ENCODE data around the gene GDI1. TPM values are rescaled to one million over a fixed set of nuclear protein-coding genes. Genes with fewer than 3 reads are reported as not detected.

The GDI1 gene
- total RNA-seq, 5 donors from 2014 or later (not counting 1 experiment from before 2014, with no cell fraction given), result 117 to 208 (median 182) TPM

DNA sequence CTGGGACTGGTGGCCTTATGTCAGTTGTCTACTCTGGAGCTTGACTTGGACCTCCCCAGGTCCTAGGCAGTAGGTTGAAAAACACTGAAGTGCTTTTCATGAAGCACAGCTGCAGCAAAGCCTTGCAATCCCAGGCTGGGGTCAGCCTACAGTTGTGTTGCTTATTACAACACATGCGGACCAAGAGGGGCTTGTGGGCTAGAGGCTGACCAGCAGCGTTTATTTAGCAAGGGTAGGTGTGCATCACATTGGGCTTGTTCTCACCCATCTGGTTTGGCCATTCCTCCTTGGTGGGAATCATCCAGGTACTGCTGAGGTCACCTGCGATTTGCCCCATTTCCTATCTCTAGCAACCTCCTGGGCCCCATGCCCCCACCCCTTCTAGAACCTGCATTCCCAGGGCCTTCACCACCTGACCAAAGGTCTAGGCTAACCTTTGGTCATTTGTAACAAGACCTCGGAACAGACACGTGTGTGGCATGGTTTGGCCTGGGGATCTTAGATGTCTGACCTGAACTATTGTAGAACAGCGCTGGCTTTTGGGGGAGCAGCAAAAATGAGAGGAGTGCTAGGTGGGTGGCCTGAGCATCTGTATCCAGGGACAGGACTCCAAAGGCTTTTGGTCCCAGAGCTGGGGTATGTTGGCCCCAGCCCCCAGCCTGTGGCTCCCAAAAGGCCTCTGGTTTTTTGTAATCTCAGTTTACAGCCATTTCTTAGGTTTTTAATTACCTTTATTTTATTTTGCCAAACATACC is 35.7 kb upstream of the GDI1 start:
- DNase-seq (no peak), ATAC-seq (replicated peaks in 1 of 4) (no peak)
- Mint-ChIP-seq H3K27ac (peak overlapping the region; percentile 23 to 39), H3K27me3 (no peaks in the 10 kb centered on the region), H3K4me1 (peaks cover 20 to 30% (median 22%) of the 10 kb centered on the region in 3 donors), H3K36me3 (peaks cover 23% of the 10 kb centered on the region), H3K9me3 (no peaks in the 10 kb centered on the region), H3K4me3 (peak overlapping the region in 2 of 3 donors; percentile 21)
- H3K4me1 ChIP-seq (ENCODE audit: control insufficient read depth in 1 of 2, extremely low read depth in 1 of 2, insufficient read depth in 2 of 2, low read length in 2 of 2), result peaks cover 3 to 32% of the 10 kb centered on the region in 2 experiments
- H3K9me3 ChIP-seq, result no peaks in the 10 kb centered on the region
- 32% methylated on average over 3 of the region's 6 CpGs for WGBS (ENCODE audit: insufficient coverage)
- H3K4me3 ChIP-seq (ENCODE audit: control insufficient read depth in 1 of 2, extremely low read depth in 1 of 2, low read length in 1 of 2), result no peak overlapping the region
- H3K36me3 ChIP-seq (ENCODE audit: control insufficient read depth in 2 of 2, extremely low read depth in 1 of 2, insufficient read depth in 1 of 2, low read length in 1 of 2), result peaks cover 0 to 20% of the 10 kb centered on the region in 2 donors
- peak overlapping the region; percentile 23 for H3K27ac ChIP-seq (ENCODE audit: low read length)
- CTCF ChIA-PET, result no interaction called here
- POLR2A ChIA-PET, result no interaction called here
- H3K27me3 ChIP-seq (replicated peaks in 1 of 2; ENCODE audit: control insufficient read depth in 2 of 2, extremely low read depth in 1 of 2, insufficient read depth in 2 of 2, low read length in 1 of 2), result no peaks in the 10 kb centered on the region

DNA sequence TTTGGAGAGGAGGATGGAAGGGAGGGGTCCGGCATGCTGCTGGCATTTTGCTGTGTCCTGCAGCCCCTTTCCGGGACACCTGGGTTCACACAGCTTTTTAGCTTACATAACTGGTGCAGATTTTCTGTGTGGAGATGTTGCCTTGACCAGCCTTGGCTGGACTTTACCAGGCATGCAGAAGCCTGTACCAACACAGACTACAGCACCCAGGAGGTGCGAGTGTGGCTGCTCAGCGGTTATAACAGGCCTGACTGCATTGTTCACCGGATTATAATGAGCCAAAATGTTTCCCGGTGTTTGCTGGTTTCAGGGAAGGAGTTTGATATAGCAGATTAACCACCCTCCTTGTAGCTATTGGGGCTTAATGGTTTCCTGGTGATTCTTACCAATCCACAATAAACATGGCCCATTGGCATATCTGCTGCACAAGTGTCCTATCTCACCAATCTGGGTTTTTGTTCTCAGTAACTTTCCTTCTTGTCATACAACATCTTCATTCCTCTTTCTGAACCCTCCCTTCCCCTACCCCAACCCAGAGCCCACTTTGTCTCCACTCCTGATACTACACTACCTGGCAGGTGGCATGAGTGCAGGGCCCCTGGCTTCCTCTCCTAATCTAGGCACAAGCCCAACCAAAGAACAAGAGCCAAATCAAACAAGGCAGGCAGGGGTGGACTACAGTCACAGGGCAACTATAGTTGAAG is 34.9 kb upstream of the GDI1 start:
- H3K4me3 Mint-ChIP-seq, result no peak overlapping the region
- ChIA-PET POLR2A (no interaction called here), CTCF (interaction anchor here in 1 of 2 donors (0.5 kb wide), 1 partner anchor 22 kb away, joined by 11 read pairs; no protein-coding TSS in a partner anchor)
- Histone ChIP-seq H3K9me3 (no peaks in the 10 kb centered on the region), H3K36me3 (ENCODE audit: control insufficient read depth in 2 of 2, extremely low read depth in 1 of 2, insufficient read depth in 1 of 2, low read length in 1 of 2) (peaks cover 0 to 20% of the 10 kb centered on the region in 2 donors), H3K27me3 (replicated peaks in 1 of 2; ENCODE audit: control insufficient read depth in 2 of 2, extremely low read depth in 1 of 2, insufficient read depth in 2 of 2, low read length in 1 of 2) (no peaks in the 10 kb centered on the region), H3K4me1 (ENCODE audit: control insufficient read depth in 1 of 2, extremely low read depth in 1 of 2, insufficient read depth in 2 of 2, low read length in 2 of 2) (peaks cover 3 to 29% of the 10 kb centered on the region in 2 experiments), H3K4me3 (ENCODE audit: control insufficient read depth in 1 of 2, extremely low read depth in 1 of 2, low read length in 1 of 2) (no peak overlapping the region), H3K27ac (ENCODE audit: low read length) (no peak overlapping the region)
- ATAC-seq (replicated peaks in 1 of 4), result no peak
- H3K27ac Mint-ChIP-seq, result no peak overlapping the region
- no peak for DNase-seq
- peaks cover 23% of the 10 kb centered on the region for H3K36me3 Mint-ChIP-seq
- no CpG with 5 or more reads among the region's 6 CpGs for WGBS (ENCODE audit: insufficient coverage)
- H3K4me1 Mint-ChIP-seq, result peaks cover 20 to 28% (median 20%) of the 10 kb centered on the region in 3 donors
- H3K9me3 Mint-ChIP-seq, result no peaks in the 10 kb centered on the region
- H3K27me3 Mint-ChIP-seq, result no peaks in the 10 kb centered on the region

DNA sequence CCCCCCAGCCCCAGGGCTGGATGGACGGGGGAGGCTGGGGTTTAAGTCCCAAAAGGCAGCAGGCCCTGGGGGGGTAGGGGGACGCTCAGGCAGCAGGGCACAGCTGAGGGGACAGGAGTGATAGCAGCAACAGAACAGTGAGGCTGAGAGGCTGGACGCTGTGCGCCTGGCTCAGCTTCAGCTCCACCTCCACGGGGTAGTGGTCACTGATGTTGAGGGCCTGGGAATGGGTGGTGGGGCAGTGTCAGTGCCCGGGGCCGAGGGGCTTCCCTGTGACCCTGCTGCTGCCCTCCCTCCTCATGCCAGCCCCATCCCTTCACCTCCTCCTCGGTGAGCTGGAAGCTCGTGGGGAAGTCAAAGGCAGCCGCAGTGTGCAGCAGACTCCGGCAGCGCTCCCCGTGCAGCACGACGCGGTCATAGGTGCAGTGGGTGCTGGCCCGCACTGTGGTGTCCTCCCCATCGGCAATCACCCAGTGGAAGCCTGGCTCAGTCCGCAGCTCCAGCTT is 34.3 kb upstream of the GDI1 start:
- ChIA-PET POLR2A (no interaction called here), CTCF (interaction anchor here in 1 of 2 donors (0.5 kb wide), 1 partner anchor 21 kb away, joined by 11 read pairs; no protein-coding TSS in a partner anchor)
- ATAC-seq (replicated peaks in 1 of 4), result no peak
- Histone ChIP-seq H3K9me3 (no peaks in the 10 kb centered on the region), H3K4me3 (ENCODE audit: control insufficient read depth in 1 of 2, extremely low read depth in 1 of 2, low read length in 1 of 2) (no peak overlapping the region), H3K27ac (ENCODE audit: low read length) (no peak overlapping the region), H3K36me3 (ENCODE audit: control insufficient read depth in 2 of 2, extremely low read depth in 1 of 2, insufficient read depth in 1 of 2, low read length in 1 of 2) (peaks cover 0 to 20% of the 10 kb centered on the region in 2 donors), H3K4me1 (ENCODE audit: control insufficient read depth in 1 of 2, extremely low read depth in 1 of 2, insufficient read depth in 2 of 2, low read length in 2 of 2) (peaks cover 3 to 25% of the 10 kb centered on the region in 2 experiments), H3K27me3 (replicated peaks in 1 of 2; ENCODE audit: control insufficient read depth in 2 of 2, extremely low read depth in 1 of 2, insufficient read depth in 2 of 2, low read length in 1 of 2) (no peaks in the 10 kb centered on the region)
- no peak overlapping the region for H3K27ac Mint-ChIP-seq
- H3K4me3 Mint-ChIP-seq, result no peak overlapping the region
- peaks cover 23% of the 10 kb centered on the region for H3K36me3 Mint-ChIP-seq
- no peaks in the 10 kb centered on the region for H3K27me3 Mint-ChIP-seq
- WGBS (ENCODE audit: insufficient coverage), result 89% methylated on average over 3 of the region's 19 CpGs
- H3K4me1 Mint-ChIP-seq, result peaks cover 19 to 28% (median 20%) of the 10 kb centered on the region in 3 donors
- H3K9me3 Mint-ChIP-seq, result no peaks in the 10 kb centered on the region
- DNase-seq, result no peak

DNA sequence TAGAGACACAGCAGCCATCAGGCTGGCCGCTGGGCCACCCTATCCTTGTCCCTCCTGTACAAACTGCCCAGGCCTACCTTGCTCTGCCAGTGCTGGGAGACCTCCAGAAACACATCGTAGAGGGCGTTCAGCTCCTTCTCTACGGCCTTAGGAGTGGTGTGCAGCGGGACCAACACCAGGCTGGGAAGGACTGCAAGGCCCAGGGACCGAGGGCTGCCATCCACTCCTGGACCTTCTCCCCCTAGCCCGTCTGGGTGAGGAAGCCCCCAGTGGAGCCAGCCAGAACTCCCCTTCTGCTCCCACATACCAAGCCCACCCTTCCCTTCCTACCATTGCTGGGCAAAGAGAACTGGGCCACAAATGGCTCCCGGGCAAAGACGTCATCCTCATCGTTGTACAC is 33.8 kb upstream of the GDI1 start:
- H3K9me3 ChIP-seq, result no peaks in the 10 kb centered on the region
- CTCF ChIA-PET, result no interaction called here
- H3K27ac Mint-ChIP-seq, result no peak overlapping the region
- ATAC-seq (replicated peaks in 1 of 4), result no peak
- H3K4me3 Mint-ChIP-seq, result no peak overlapping the region
- H3K27ac ChIP-seq (ENCODE audit: low read length), result no peak overlapping the region
- peaks cover 22% of the 10 kb centered on the region for H3K36me3 Mint-ChIP-seq
- peaks cover 0 to 20% of the 10 kb centered on the region in 2 donors for H3K36me3 ChIP-seq (ENCODE audit: control insufficient read depth in 2 of 2, extremely low read depth in 1 of 2, insufficient read depth in 1 of 2, low read length in 1 of 2)
- 94% methylated on average over 3 of the region's 10 CpGs for WGBS (ENCODE audit: insufficient coverage)
- no peaks in the 10 kb centered on the region for H3K27me3 Mint-ChIP-seq
- no peak for DNase-seq
- no peaks in the 10 kb centered on the region for H3K27me3 ChIP-seq (replicated peaks in 1 of 2; ENCODE audit: control insufficient read depth in 2 of 2, extremely low read depth in 1 of 2, insufficient read depth in 2 of 2, low read length in 1 of 2)
- no peak overlapping the region for H3K4me3 ChIP-seq (ENCODE audit: control insufficient read depth in 1 of 2, extremely low read depth in 1 of 2, low read length in 1 of 2)
- H3K4me1 Mint-ChIP-seq, result peaks cover 17 to 26% (median 20%) of the 10 kb centered on the region in 3 donors
- H3K4me1 ChIP-seq (ENCODE audit: control insufficient read depth in 1 of 2, extremely low read depth in 1 of 2, insufficient read depth in 2 of 2, low read length in 2 of 2), result peaks cover 3 to 25% of the 10 kb centered on the region in 2 experiments
- POLR2A ChIA-PET, result no interaction called here
- H3K9me3 Mint-ChIP-seq, result no peaks in the 10 kb centered on the region

DNA sequence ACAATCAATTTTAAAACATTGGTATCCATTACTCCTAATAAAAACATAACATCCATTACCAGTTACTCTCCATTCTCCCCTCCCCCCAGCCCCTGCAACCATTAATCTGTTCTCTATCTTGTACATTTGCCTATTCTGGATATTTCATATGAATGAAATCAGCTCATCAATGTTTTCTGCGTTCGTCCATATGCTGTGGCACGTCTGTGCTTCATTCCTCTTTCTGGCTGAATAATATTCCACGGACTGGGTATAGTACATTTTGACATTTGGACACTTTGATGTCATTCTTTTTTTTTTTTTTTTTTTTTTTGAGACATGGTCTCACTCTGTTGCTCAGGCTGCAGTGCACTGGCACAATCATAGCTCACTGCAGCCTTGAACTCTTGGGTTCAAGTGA is 33.1 kb upstream of the GDI1 start:
- Histone ChIP-seq H3K4me3 (ENCODE audit: control insufficient read depth in 1 of 2, extremely low read depth in 1 of 2, low read length in 1 of 2) (no peak overlapping the region), H3K36me3 (ENCODE audit: control insufficient read depth in 2 of 2, extremely low read depth in 1 of 2, insufficient read depth in 1 of 2, low read length in 1 of 2) (peaks cover 0 to 20% of the 10 kb centered on the region in 2 donors)
- H3K27ac Mint-ChIP-seq, result no peak overlapping the region

DNA sequence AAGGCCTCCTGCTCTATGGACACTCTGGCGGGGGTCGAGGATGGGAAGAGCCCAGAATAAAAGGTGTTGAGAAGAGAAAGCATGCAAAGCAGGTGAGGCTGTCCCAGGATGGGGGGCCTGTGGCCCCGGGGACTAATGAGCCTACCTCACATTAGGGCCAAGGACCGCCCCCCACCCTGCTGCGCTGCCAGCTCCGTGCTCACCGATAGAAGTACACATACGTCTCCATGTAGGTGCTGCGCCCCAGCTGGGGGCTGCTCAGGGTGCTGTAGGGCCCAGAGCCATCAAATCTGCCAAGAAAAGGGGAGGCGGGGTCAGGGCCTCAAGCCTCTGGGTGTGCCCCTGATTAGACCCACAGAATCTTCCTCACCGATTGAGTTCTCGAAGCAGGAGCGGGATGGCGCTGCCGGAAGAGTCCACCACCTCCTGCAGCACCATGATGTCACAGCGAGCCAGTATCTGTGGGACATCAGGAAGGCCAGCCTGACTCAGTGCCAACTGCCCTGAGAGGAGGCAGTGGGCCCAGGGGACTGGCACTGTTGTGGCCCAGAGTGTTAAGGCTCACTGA is 32.2 kb upstream of the GDI1 start:
- peaks cover 0 to 23% of the 10 kb centered on the region in 2 experiments for H3K4me1 ChIP-seq (ENCODE audit: control insufficient read depth in 1 of 2, extremely low read depth in 1 of 2, insufficient read depth in 2 of 2, low read length in 2 of 2)
- no peaks in the 10 kb centered on the region for H3K9me3 ChIP-seq
- peaks cover 8% of the 10 kb centered on the region for H3K36me3 Mint-ChIP-seq
- H3K4me3 Mint-ChIP-seq, result no peak overlapping the region
- DNase-seq (no peak), ATAC-seq (replicated peaks in 1 of 4) (no peak)
- H3K27me3 Mint-ChIP-seq, result no peaks in the 10 kb centered on the region
- ChIA-PET CTCF (no interaction called here), POLR2A (no interaction called here)
- H3K27ac Mint-ChIP-seq, result no peak overlapping the region
- WGBS (ENCODE audit: insufficient coverage), result 92% methylated on average over 4 of the region's 16 CpGs
- H3K36me3 ChIP-seq (ENCODE audit: control insufficient read depth in 2 of 2, extremely low read depth in 1 of 2, insufficient read depth in 1 of 2, low read length in 1 of 2), result peaks cover 0 to 12% of the 10 kb centered on the region in 2 donors
- H3K27me3 ChIP-seq (replicated peaks in 1 of 2; ENCODE audit: control insufficient read depth in 2 of 2, extremely low read depth in 1 of 2, insufficient read depth in 2 of 2, low read length in 1 of 2), result no peaks in the 10 kb centered on the region
- H3K4me1 Mint-ChIP-seq, result peaks cover 13 to 26% (median 15%) of the 10 kb centered on the region in 3 donors
- H3K9me3 Mint-ChIP-seq, result no peaks in the 10 kb centered on the region
- no peak overlapping the region for H3K4me3 ChIP-seq (ENCODE audit: control insufficient read depth in 1 of 2, extremely low read depth in 1 of 2, low read length in 1 of 2)
- no peak overlapping the region for H3K27ac ChIP-seq (ENCODE audit: low read length)

More for the DNA sequence above, 33.1 kb upstream of the GDI1 start:
- no peaks in the 10 kb centered on the region for H3K9me3 Mint-ChIP-seq
- H3K4me1 ChIP-seq (ENCODE audit: control insufficient read depth in 1 of 2, extremely low read depth in 1 of 2, insufficient read depth in 2 of 2, low read length in 2 of 2), result peaks cover 3 to 26% of the 10 kb centered on the region in 2 experiments
- WGBS (ENCODE audit: insufficient coverage), result no CpG with 5 or more reads among the region's 4 CpGs
- CTCF ChIA-PET, result no interaction called here
- H3K27me3 ChIP-seq (replicated peaks in 1 of 2; ENCODE audit: control insufficient read depth in 2 of 2, extremely low read depth in 1 of 2, insufficient read depth in 2 of 2, low read length in 1 of 2), result no peaks in the 10 kb centered on the region
- no peaks in the 10 kb centered on the region for H3K9me3 ChIP-seq
- peaks cover 17% of the 10 kb centered on the region for H3K36me3 Mint-ChIP-seq
- H3K27ac ChIP-seq (ENCODE audit: low read length), result no peak overlapping the region
- no peak overlapping the region for H3K4me3 Mint-ChIP-seq
- ATAC-seq (replicated peaks in 1 of 4) (no peak), DNase-seq (no peak)
- H3K4me1 Mint-ChIP-seq, result peaks cover 21 to 30% (median 21%) of the 10 kb centered on the region in 3 donors
- no peaks in the 10 kb centered on the region for H3K27me3 Mint-ChIP-seq
- POLR2A ChIA-PET, result no interaction called here
